Natural killer cell (primary cell): ENCODE data around the gene RAX2. TPM values are rescaled to one million over a fixed set of nuclear protein-coding genes. Genes with fewer than 3 reads are reported as not detected.

Experiments
- ATAC-seq, 3 donors: fragments of 150-1000 bp in 2 of 3; fragments of 200-7000 bp in 1 of 3; cut with Tn5 transposase; 1 replicate in 1 of 3; 2 replicates in 2 of 3; pipeline ENCODE4 v1.10.0; 2021; ENCODE audit warnings: mild to moderate bottlenecking in 2 of 3, moderate library complexity in 2 of 3
- DNase-seq, 2 donors: peaks; one replicate each; pipeline versions ENCODE4 v3.0.0 to v3.0.0-alpha.2; 2013 to 2021; ENCODE audit warnings: mixed read lengths in 1 of 2
- H3K27ac ChIP-seq: one replicate; pipeline ENCODE4 v1.5.1; 2013; ENCODE audit warnings: mild to moderate bottlenecking, low read length
- H3K27me3 ChIP-seq: one replicate; pipeline ENCODE4 v1.6.1; 2013; ENCODE audit warnings: low read length; ENCODE audit not compliant: control insufficient read depth, insufficient read depth
- H3K36me3 ChIP-seq: one replicate; pipeline ENCODE4 v1.6.1; 2013; ENCODE audit warnings: low read length; ENCODE audit not compliant: control insufficient read depth, insufficient read depth
- H3K4me1 ChIP-seq: one replicate; pipeline ENCODE4 v1.6.1; 2013; ENCODE audit warnings: low read length; ENCODE audit not compliant: control insufficient read depth, insufficient read depth
- H3K4me3 ChIP-seq: one replicate; pipeline ENCODE4 v1.5.1; 2013; ENCODE audit warnings: low read length
- H3K9me3 ChIP-seq: one replicate; pipeline ENCODE4 v1.6.1; 2013; ENCODE audit warnings: low read length; ENCODE audit not compliant: control insufficient read depth, insufficient read depth
- H3K27ac Mint-ChIP-seq, 2 donors: one replicate each; pipeline ENCODE4 v1.8.0; 2022; ENCODE audit warnings: mild to moderate bottlenecking in 2 of 2, mixed read lengths in 2 of 2, moderate library complexity in 1 of 2
- H3K27me3 Mint-ChIP-seq, 2 donors: one replicate each; pipeline ENCODE4 v1.8.0; 2022; ENCODE audit warnings: low read depth in 2 of 2, mixed read lengths in 2 of 2
- H3K36me3 Mint-ChIP-seq: one replicate; pipeline ENCODE4 v1.8.0; 2022; ENCODE audit warnings: mixed read lengths
- H3K4me1 Mint-ChIP-seq, 2 donors: one replicate each; pipeline ENCODE4 v1.8.0; 2022; ENCODE audit warnings: mixed read lengths in 2 of 2
- H3K4me3 Mint-ChIP-seq: one replicate; pipeline ENCODE4 v1.8.0; 2022; ENCODE audit warnings: mild to moderate bottlenecking, moderate library complexity, mixed read lengths
- H3K9me3 Mint-ChIP-seq, 2 donors: one replicate each; pipeline ENCODE4 v1.8.0; 2022; ENCODE audit warnings: mixed read lengths in 2 of 2
- CTCF ChIP-seq: fragments of 200-600 bp; IDR thresholded peaks from one replicate; pipeline ENCODE4 v1.8.0; 2022; ENCODE audit warnings: antibody characterized with exemption
- WGBS: methylation state at CpG from one replicate; pipeline ENCODE4 v1.1.7; 2013; ENCODE audit warnings: missing lambda C conversion rate; ENCODE audit not compliant: insufficient coverage; 5-methylcytosine and 5-hydroxymethylcytosine counted together
- intact Hi-C: fragments of 100-400 bp; cut with micrococcal nuclease; formaldehyde crosslinking; loops from one replicate; pipeline ENCODE4 v1.14.2; 2022
- total RNA-seq, 4 donors: library from RNA; stranded (reverse); fragments of 120-200 nt in 1 of 4; gene quantifications; one replicate each; pipeline versions ENCODE4 v1.2.3 to v1.2.4, GENCODE V29; 2013 to 2022

The RAX2 gene
- total RNA-seq, 3 donors from 2014 or later (not counting 1 experiment from before 2014, with no cell fraction given) = not detected

GRCh38 chr19:3725640-3726310 is 46.3 kb downstream of the RAX2 start:
- no peaks in the 10 kb centered on the region for H3K9me3 Mint-ChIP-seq
- Histone ChIP-seq H3K4me1 (peaks cover 16% of the 10 kb centered on the region), H3K27ac (no peak overlapping the region), H3K36me3 (no peaks in the 10 kb centered on the region), H3K9me3 (no peaks in the 10 kb centered on the region), H3K4me3 (no peak overlapping the region), H3K27me3 (peaks cover 16% of the 10 kb centered on the region)
- WGBS = 56% methylated on average over 11 of the region's 14 CpGs
- no peak for DNase-seq
- no peak overlapping the region for H3K27ac Mint-ChIP-seq
- H3K4me1 Mint-ChIP-seq = peaks cover 0 to 8% of the 10 kb centered on the region in 2 donors
- no peaks in the 10 kb centered on the region for H3K36me3 Mint-ChIP-seq
- H3K4me3 Mint-ChIP-seq = no peak overlapping the region
- H3K27me3 Mint-ChIP-seq = peaks cover 0 to 15% of the 10 kb centered on the region in 2 donors
- TF ChIP-seq CTCF = no peak
- intact Hi-C loops = no loop called here
- no peak for ATAC-seq

- H3K36me3 Mint-ChIP-seq = no peaks in the 10 kb centered on the region
- H3K4me3 ChIP-seq = no peak overlapping the region
- no peak for DNase-seq
- H3K27me3 ChIP-seq = peaks cover 22% of the 10 kb centered on the region
- H3K4me1 Mint-ChIP-seq = peaks cover 0 to 12% of the 10 kb centered on the region in 2 donors
- peaks cover 19% of the 10 kb centered on the region for H3K4me1 ChIP-seq
- ATAC-seq = no peak
- no peak for TF ChIP-seq CTCF
- no peaks in the 10 kb centered on the region for H3K9me3 ChIP-seq
- no peak overlapping the region for H3K4me3 Mint-ChIP-seq
- no peak overlapping the region for H3K27ac ChIP-seq
- peaks cover 0 to 20% of the 10 kb centered on the region in 2 donors for H3K27me3 Mint-ChIP-seq
- no peak overlapping the region for H3K27ac Mint-ChIP-seq
- WGBS = 74% methylated on average over 3 of the region's 3 CpGs
- H3K36me3 ChIP-seq = no peaks in the 10 kb centered on the region
- H3K9me3 Mint-ChIP-seq = no peaks in the 10 kb centered on the region
- intact Hi-C loops = no loop called here
These were observed 46.9 kb downstream of the RAX2 start for GRCh38 chr19:3725121-3725520.

- H3K4me3 ChIP-seq = no peak overlapping the region
- no peak overlapping the region for H3K4me3 Mint-ChIP-seq
These were observed 48.1 kb downstream of the RAX2 start for GRCh38 chr19:3723883-3724282.

More at GRCh38 chr19:3723883-3724282, 48.1 kb downstream of the RAX2 start:
- Histone ChIP-seq H3K27ac (no peak overlapping the region), H3K4me1 (peaks cover 19% of the 10 kb centered on the region), H3K9me3 (no peaks in the 10 kb centered on the region), H3K36me3 (no peaks in the 10 kb centered on the region), H3K27me3 (peaks cover 29% of the 10 kb centered on the region)
- TF ChIP-seq CTCF = no peak
- no peaks in the 10 kb centered on the region for H3K9me3 Mint-ChIP-seq
- intact Hi-C loops = loop anchor here (5.0 kb wide), 1 partner anchor 98 kb away; no protein-coding TSS in a partner anchor
- WGBS = 78% methylated on average over 8 of the region's 8 CpGs
- peaks cover 0 to 16% of the 10 kb centered on the region in 2 donors for H3K4me1 Mint-ChIP-seq
- H3K36me3 Mint-ChIP-seq = no peaks in the 10 kb centered on the region
- peaks cover 0 to 23% of the 10 kb centered on the region in 2 donors for H3K27me3 Mint-ChIP-seq
- DNase-seq (no peak), ATAC-seq (no peak)
- H3K27ac Mint-ChIP-seq = no peak overlapping the region
